CD14-positive monocyte (primary cell): ENCODE data around the gene MSI2. TPM values are rescaled to one million over a fixed set of nuclear protein-coding genes. Genes with fewer than 3 reads are reported as not detected.

Experiments
- DNase-seq, 3 donors: peaks; one replicate each; pipeline ENCODE4 v3.0.0-alpha.2; 2011 to 2022
- H2AFZ ChIP-seq: 2 replicates; pipeline ENCODE4 v1.6.0; 2012; ENCODE audit warnings: mild to moderate bottlenecking, low read depth, low read length, inconsistent platforms; ENCODE audit not compliant: insufficient read depth, poor library complexity, severe bottlenecking
- H3K27ac ChIP-seq, 2 donors: 1 replicate in 1 of 2; 2 replicates in 1 of 2; pipeline ENCODE4 v1.5.1; 2012 to 2013; ENCODE audit warnings: low read length in 2 of 2, control low read depth in 1 of 2, inconsistent platforms in 1 of 2, low read depth in 1 of 2, mild to moderate bottlenecking in 1 of 2
- H3K27me3 ChIP-seq, 2 donors: one replicate each; pipeline versions ENCODE4 v1.6.0 to v1.6.1; 2011 to 2013; ENCODE audit warnings: low read length in 2 of 2; ENCODE audit not compliant: control insufficient read depth in 2 of 2, insufficient read depth in 2 of 2
- H3K36me3 ChIP-seq, 2 donors: replicated peaks in 1 of 2; 1 replicate in 1 of 2; 2 replicates in 1 of 2; pipeline versions ENCODE4 v1.5.1 to v1.6.1; 2012 to 2013; ENCODE audit warnings: low read length in 2 of 2, control low read depth in 1 of 2, inconsistent platforms in 1 of 2, mild to moderate bottlenecking in 1 of 2; ENCODE audit not compliant: insufficient read depth in 2 of 2, control insufficient read depth in 1 of 2
- H3K4me1 ChIP-seq, 2 donors: 1 replicate in 1 of 2; 2 replicates in 1 of 2; pipeline versions ENCODE4 v1.5.1 to v1.6.1; 2012 to 2013; ENCODE audit warnings: low read length in 2 of 2, control low read depth in 1 of 2, inconsistent platforms in 1 of 2, mild to moderate bottlenecking in 1 of 2, moderate library complexity in 1 of 2; ENCODE audit not compliant: insufficient read depth in 2 of 2, control insufficient read depth in 1 of 2
- H3K4me2 ChIP-seq: replicated peaks from 2 replicates; pipeline ENCODE3; 2012; ENCODE audit warnings: low read length, moderate library complexity, mild to moderate bottlenecking; ENCODE audit not compliant: poor library complexity, severe bottlenecking; ENCODE audit errors: extremely low read depth
- H3K4me3 ChIP-seq, 3 experiments: fragments of 200-600 bp in 1 of 3; sonication (generic) in 1 of 3; replicated peaks in 1 of 3; 1 replicate in 2 of 3; 2 replicates in 1 of 3; pipeline ENCODE4 v1.5.1; 2011 to 2013; ENCODE audit warnings: low read length in 3 of 3, mild to moderate bottlenecking in 3 of 3, control low read depth in 2 of 3, low read depth in 2 of 3, inconsistent platforms in 1 of 3, moderate library complexity in 1 of 3
- H3K79me2 ChIP-seq: 2 replicates; pipeline ENCODE4 v1.6.0; 2012; ENCODE audit warnings: mild to moderate bottlenecking, control low read depth, inconsistent platforms, low read length, moderate library complexity; ENCODE audit not compliant: insufficient read depth
- H3K9ac ChIP-seq: 2 replicates; pipeline ENCODE4 v1.6.0; 2017; ENCODE audit warnings: low read length, mild to moderate bottlenecking; ENCODE audit not compliant: insufficient read depth, poor library complexity, severe bottlenecking
- H3K9me3 ChIP-seq, 2 donors: replicated peaks in 1 of 2; 1 replicate in 1 of 2; 2 replicates in 1 of 2; pipeline versions ENCODE4 v1.5.1 to v1.6.1; 2012 to 2013; ENCODE audit warnings: low read length in 2 of 2, control low read depth in 1 of 2; ENCODE audit not compliant: control insufficient read depth in 1 of 2, insufficient read depth in 1 of 2
- H4K20me1 ChIP-seq: 2 replicates; pipeline ENCODE4 v1.6.0; 2012; ENCODE audit warnings: mild to moderate bottlenecking, low read length, control low read depth, moderate library complexity; ENCODE audit not compliant: insufficient read depth
- H3K27ac Mint-ChIP-seq, 7 donors: one replicate each; pipeline ENCODE4 v1.8.0; 2020; ENCODE audit warnings: mild to moderate bottlenecking in 7 of 7, mixed read lengths in 7 of 7, moderate library complexity in 6 of 7, inconsistent platforms in 2 of 7
- H3K27me3 Mint-ChIP-seq, 3 donors: one replicate each; pipeline ENCODE4 v1.8.0; 2021 to 2022; ENCODE audit warnings: low read depth in 3 of 3, mild to moderate bottlenecking in 3 of 3, mixed read lengths in 3 of 3, moderate library complexity in 3 of 3, inconsistent platforms in 1 of 3
- H3K36me3 Mint-ChIP-seq, 2 donors: one replicate each; pipeline ENCODE4 v1.8.0; 2020; ENCODE audit warnings: mixed read lengths in 2 of 2, inconsistent platforms in 1 of 2, mild to moderate bottlenecking in 1 of 2
- H3K4me1 Mint-ChIP-seq: one replicate; pipeline ENCODE4 v1.8.0; 2020; ENCODE audit warnings: mild to moderate bottlenecking, mixed read lengths
- H3K4me3 Mint-ChIP-seq, 2 donors: one replicate each; pipeline ENCODE4 v1.8.0; 2020; ENCODE audit warnings: mild to moderate bottlenecking in 2 of 2, mixed read lengths in 2 of 2, moderate library complexity in 1 of 2
- H3K9me3 Mint-ChIP-seq, 7 donors: one replicate each; pipeline ENCODE4 v1.8.0; 2020 to 2022; ENCODE audit warnings: mixed read lengths in 7 of 7, mild to moderate bottlenecking in 6 of 7, moderate library complexity in 6 of 7, inconsistent platforms in 2 of 7
- WGBS: methylation state at CpG from one replicate; pipeline ENCODE4 v1.1.5; 2013; ENCODE audit warnings: missing lambda C conversion rate; ENCODE audit not compliant: insufficient coverage; 5-methylcytosine and 5-hydroxymethylcytosine counted together
- intact Hi-C, 2 donors: fragments of 100-400 bp; cut with micrococcal nuclease; formaldehyde crosslinking; loops; one replicate each; pipeline versions ENCODE4 v1.15.0 to v1.15.1; 2023
- polyA plus RNA-seq, 3 donors: library from polyadenylated mRNA; depleted of rRNA in 1 of 3; unstranded in 2 of 3; stranded (reverse) in 1 of 3; fragments of 300-500 nt in 2 of 3; fragments of >200 nt in 1 of 3; fragmentation: Illumina TruSeq in 2 of 3; gene quantifications; 1 replicate in 2 of 3; 2 replicates in 1 of 3; pipeline ENCODE4 v1.2.3, GENCODE V29; 2012 to 2021
- TF ChIP-seq, protein P1 (sequence below): fragments of 200-600 bp; IDR thresholded peaks from one replicate; pipeline ENCODE4 v1.8.0; 2022; ENCODE audit warnings: antibody characterized with exemption, mild to moderate bottlenecking

MSI2 gene
- polyA plus RNA-seq, 3 donors, result 0.20 to 6.6 (median 0.37) TPM

DNA sequence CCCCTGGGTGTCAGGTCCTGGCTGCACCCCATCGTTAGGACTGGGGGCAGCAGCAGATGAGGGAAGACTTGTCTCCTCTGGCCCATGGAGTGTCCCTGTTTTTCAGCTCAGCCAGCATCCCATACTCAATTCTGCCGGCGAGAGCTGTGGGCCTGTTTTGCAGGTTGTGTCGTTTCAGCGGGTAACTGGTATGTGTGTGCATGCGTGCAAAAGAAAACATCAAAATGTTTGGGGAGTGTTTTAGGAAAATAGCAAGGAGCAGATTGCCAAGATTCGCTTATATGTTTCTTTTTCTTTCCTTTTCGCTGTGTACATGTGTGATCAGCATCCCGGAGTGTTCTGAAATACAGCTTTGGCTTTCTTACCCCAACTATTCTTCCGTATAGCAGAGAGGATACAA is 34.7 kb downstream of the MSI2 start:
- Histone ChIP-seq H4K20me1 (peaks cover 8% of the 10 kb centered on the region), H3K9ac (no peak overlapping the region), H3K9me3 (no peaks in the 10 kb centered on the region), H3K4me3 (no peak overlapping the region), H2AFZ (no peak overlapping the region), H3K36me3 (no peaks in the 10 kb centered on the region), H3K4me2 (no peak overlapping the region), H3K79me2 (no peaks in the 10 kb centered on the region), H3K27me3 (no peaks in the 10 kb centered on the region), H3K27ac (no peak overlapping the region), H3K4me1 (peaks cover 9 to 11% of the 10 kb centered on the region in 2 donors)
- intact Hi-C loops, result no loop called here
- WGBS, result 97% methylated on average over 5 of the region's 10 CpGs
- no peak overlapping the region for H3K27ac Mint-ChIP-seq
- TF ChIP-seq, protein P1, sequence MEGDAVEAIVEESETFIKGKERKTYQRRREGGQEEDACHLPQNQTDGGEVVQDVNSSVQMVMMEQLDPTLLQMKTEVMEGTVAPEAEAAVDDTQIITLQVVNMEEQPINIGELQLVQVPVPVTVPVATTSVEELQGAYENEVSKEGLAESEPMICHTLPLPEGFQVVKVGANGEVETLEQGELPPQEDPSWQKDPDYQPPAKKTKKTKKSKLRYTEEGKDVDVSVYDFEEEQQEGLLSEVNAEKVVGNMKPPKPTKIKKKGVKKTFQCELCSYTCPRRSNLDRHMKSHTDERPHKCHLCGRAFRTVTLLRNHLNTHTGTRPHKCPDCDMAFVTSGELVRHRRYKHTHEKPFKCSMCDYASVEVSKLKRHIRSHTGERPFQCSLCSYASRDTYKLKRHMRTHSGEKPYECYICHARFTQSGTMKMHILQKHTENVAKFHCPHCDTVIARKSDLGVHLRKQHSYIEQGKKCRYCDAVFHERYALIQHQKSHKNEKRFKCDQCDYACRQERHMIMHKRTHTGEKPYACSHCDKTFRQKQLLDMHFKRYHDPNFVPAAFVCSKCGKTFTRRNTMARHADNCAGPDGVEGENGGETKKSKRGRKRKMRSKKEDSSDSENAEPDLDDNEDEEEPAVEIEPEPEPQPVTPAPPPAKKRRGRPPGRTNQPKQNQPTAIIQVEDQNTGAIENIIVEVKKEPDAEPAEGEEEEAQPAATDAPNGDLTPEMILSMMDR, result no peak
- no peak for DNase-seq
- peaks cover 41% of the 10 kb centered on the region for H3K4me1 Mint-ChIP-seq
- H3K9me3 Mint-ChIP-seq, result no peaks in the 10 kb centered on the region
- H3K36me3 Mint-ChIP-seq, result peaks cover 15 to 35% of the 10 kb centered on the region in 2 donors
- peaks cover 1 to 3% (median 3%) of the 10 kb centered on the region in 3 donors for H3K27me3 Mint-ChIP-seq
- no peak overlapping the region for H3K4me3 Mint-ChIP-seq

DNA sequence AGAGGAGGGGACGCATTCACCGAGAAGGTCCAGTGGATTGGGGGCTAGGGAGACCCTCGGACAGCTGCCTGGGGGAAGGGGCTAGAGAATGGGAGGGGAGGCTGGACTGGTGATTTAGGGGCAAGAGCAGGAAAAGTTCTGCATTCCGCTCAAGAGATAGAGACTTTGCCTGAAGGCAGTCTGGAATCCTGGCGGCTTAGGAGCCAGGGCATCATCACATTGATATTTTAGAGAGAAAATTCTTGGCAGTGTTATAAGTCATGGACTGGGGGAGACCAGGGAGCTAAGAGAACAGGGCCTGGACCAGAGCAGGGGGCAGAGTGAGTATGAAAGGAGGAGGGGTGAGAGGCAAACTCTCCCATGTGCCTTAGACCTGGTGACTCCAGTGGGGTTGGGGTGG is 35.8 kb downstream of the MSI2 start:
- H3K36me3 ChIP-seq, result no peaks in the 10 kb centered on the region
- H3K9ac ChIP-seq, result no peak overlapping the region
- peaks cover 8% of the 10 kb centered on the region for H4K20me1 ChIP-seq
- H3K27me3 ChIP-seq, result no peaks in the 10 kb centered on the region
- no peak overlapping the region for H3K4me2 ChIP-seq
- H2AFZ ChIP-seq, result no peak overlapping the region
- H3K79me2 ChIP-seq, result no peaks in the 10 kb centered on the region
- no peak overlapping the region for H3K4me3 ChIP-seq
- no peak overlapping the region for H3K4me3 Mint-ChIP-seq
- TF ChIP-seq, protein P1, result no peak
- H3K9me3 Mint-ChIP-seq, result peaks cover 0 to 3% (median 0%) of the 10 kb centered on the region in 7 donors
- H3K4me1 Mint-ChIP-seq, result peaks cover 37% of the 10 kb centered on the region
- no peak overlapping the region for H3K27ac Mint-ChIP-seq
- DNase-seq, result no peak
- no peaks in the 10 kb centered on the region for H3K9me3 ChIP-seq
- intact Hi-C loops, result no loop called here
- no peak overlapping the region for H3K27ac ChIP-seq
- H3K4me1 ChIP-seq, result peaks cover 9 to 11% of the 10 kb centered on the region in 2 donors
- peaks cover 15 to 33% of the 10 kb centered on the region in 2 donors for H3K36me3 Mint-ChIP-seq
- H3K27me3 Mint-ChIP-seq, result peaks cover 1 to 2% (median 2%) of the 10 kb centered on the region in 3 donors
- 96% methylated on average over 5 of the region's 5 CpGs for WGBS
